HepG2 (cell line): ENCODE measurements around the gene FLAD1. TPM values are rescaled to one million over a fixed set of nuclear protein-coding genes. Genes with fewer than 3 reads are reported as not detected.

ENCODE experiments used
- CHD4 ChIP-seq: fragments of 200-600 bp; sonication (generic); IDR thresholded peaks from 2 replicates; pipeline ENCODE4 v1.7.0; 2017; ENCODE audit warnings: mild to moderate bottlenecking, low read length, borderline replicate concordance
- DPF2 ChIP-seq: sonication (generic); formaldehyde crosslinking; IDR thresholded peaks from 2 replicates; pipeline ENCODE4 v1.4.0; 2020; ENCODE audit warnings: mild to moderate bottlenecking, low read depth, missing genetic modification reagents, borderline replicate concordance
- KDM3A ChIP-seq: IDR thresholded peaks from 2 replicates; pipeline ENCODE4 v1.6.1; 2018; ENCODE audit warnings: low read depth, missing compliant biosample characterization
- RNF219 ChIP-seq: sonication (generic); formaldehyde crosslinking; IDR thresholded peaks from 2 replicates; pipeline ENCODE4 v1.5.0; 2020; ENCODE audit warnings: mild to moderate bottlenecking, missing genetic modification reagents
- SSRP1 ChIP-seq: IDR thresholded peaks from 2 replicates; pipeline ENCODE4 v1.6.1; 2016; ENCODE audit warnings: control low read depth
- TAF1 ChIP-seq: sonication (generic); formaldehyde crosslinking; IDR thresholded peaks from 2 replicates; pipeline ENCODE4 v1.4.0; 2020; ENCODE audit warnings: missing genetic modification reagents
- XRCC5 ChIP-seq: fragments of 200-400 bp; formaldehyde crosslinking; optimal IDR thresholded peaks from 2 replicates; pipeline ENCODE3; 2017; ENCODE audit warnings: mild to moderate bottlenecking, low read length
- ZMAT3 ChIP-seq: sonication (generic); formaldehyde crosslinking; conservative IDR thresholded peaks from 2 replicates; pipeline ENCODE4 v1.7.0; 2021; ENCODE audit warnings: missing genetic modification reagents
- ZMYM3 ChIP-seq: sonication (generic); formaldehyde crosslinking; IDR thresholded peaks from 2 replicates; pipeline ENCODE4 v1.5.1; 2020; ENCODE audit warnings: mild to moderate bottlenecking, missing genetic modification reagents
- ZNF546 ChIP-seq: sonication (generic); formaldehyde crosslinking; conservative IDR thresholded peaks from 2 replicates; pipeline ENCODE4 v1.8.1; 2023; ENCODE audit warnings: mild to moderate bottlenecking, missing genetic modification reagents
- ZNF644 ChIP-seq: IDR thresholded peaks from 2 replicates; pipeline ENCODE4 v1.6.1; 2016; ENCODE audit warnings: low read depth
- ZNF780A ChIP-seq: sonication (generic); formaldehyde crosslinking; IDR thresholded peaks from 2 replicates; pipeline ENCODE4 v1.8.0; 2022; ENCODE audit warnings: mild to moderate bottlenecking, missing genetic modification reagents, moderate library complexity
- polyA plus RNA-seq, 8 experiments: library from polyadenylated mRNA; depleted of rRNA in 3 of 8; stranded (reverse) in 7 of 8; unstranded in 1 of 8; fragments of >200 nt; fragmentation: Illumina TruSeq in 4 of 8; extraction: Trizol in 4 of 8; gene quantifications; 2 replicates each; pipeline versions ENCODE4 v1.2.1 to v1.2.3, GENCODE V29; 2011 to 2016; ENCODE audit warnings: low read depth in 4 of 8, missing spikeins in 1 of 8, mixed read lengths in 1 of 8; ENCODE audit not compliant: insufficient read depth in 1 of 8
- total RNA-seq, 5 experiments: library from RNA; depleted of rRNA; stranded (reverse); fragments of >200 nt; fragmentation: Illumina TruSeq; extraction: Trizol; gene quantifications; 2 replicates each; pipeline ENCODE4 v1.2.3, GENCODE V29; 2016; ENCODE audit warnings: low read depth in 1 of 5
- TF ChIP-seq, protein P1 (sequence below): sonication (generic); formaldehyde crosslinking; IDR thresholded peaks from 2 replicates; pipeline ENCODE4 v1.4.0; 2020; ENCODE audit warnings: low read depth, missing genetic modification reagents
- TF ChIP-seq, protein P2 (sequence below): sonication (generic); formaldehyde crosslinking; IDR thresholded peaks from 2 replicates; pipeline ENCODE4 v1.4.0; 2020; ENCODE audit warnings: mild to moderate bottlenecking, low read depth, missing genetic modification reagents
- TF ChIP-seq, protein P3 (sequence below): sonication (generic); formaldehyde crosslinking; IDR thresholded peaks from one replicate; pipeline ENCODE4 v1.5.1; 2020; ENCODE audit warnings: mild to moderate bottlenecking, missing genetic modification reagents; ENCODE audit errors: not compliant biosample characterization

The FLAD1 gene
- total and polyA plus RNA-seq, 2 of the 13 experiments (the other 11 are each of a cell fraction or from before 2014, with no cell fraction given): 25.9 to 32.8 TPM

- TF ChIP-seq, protein P1, sequence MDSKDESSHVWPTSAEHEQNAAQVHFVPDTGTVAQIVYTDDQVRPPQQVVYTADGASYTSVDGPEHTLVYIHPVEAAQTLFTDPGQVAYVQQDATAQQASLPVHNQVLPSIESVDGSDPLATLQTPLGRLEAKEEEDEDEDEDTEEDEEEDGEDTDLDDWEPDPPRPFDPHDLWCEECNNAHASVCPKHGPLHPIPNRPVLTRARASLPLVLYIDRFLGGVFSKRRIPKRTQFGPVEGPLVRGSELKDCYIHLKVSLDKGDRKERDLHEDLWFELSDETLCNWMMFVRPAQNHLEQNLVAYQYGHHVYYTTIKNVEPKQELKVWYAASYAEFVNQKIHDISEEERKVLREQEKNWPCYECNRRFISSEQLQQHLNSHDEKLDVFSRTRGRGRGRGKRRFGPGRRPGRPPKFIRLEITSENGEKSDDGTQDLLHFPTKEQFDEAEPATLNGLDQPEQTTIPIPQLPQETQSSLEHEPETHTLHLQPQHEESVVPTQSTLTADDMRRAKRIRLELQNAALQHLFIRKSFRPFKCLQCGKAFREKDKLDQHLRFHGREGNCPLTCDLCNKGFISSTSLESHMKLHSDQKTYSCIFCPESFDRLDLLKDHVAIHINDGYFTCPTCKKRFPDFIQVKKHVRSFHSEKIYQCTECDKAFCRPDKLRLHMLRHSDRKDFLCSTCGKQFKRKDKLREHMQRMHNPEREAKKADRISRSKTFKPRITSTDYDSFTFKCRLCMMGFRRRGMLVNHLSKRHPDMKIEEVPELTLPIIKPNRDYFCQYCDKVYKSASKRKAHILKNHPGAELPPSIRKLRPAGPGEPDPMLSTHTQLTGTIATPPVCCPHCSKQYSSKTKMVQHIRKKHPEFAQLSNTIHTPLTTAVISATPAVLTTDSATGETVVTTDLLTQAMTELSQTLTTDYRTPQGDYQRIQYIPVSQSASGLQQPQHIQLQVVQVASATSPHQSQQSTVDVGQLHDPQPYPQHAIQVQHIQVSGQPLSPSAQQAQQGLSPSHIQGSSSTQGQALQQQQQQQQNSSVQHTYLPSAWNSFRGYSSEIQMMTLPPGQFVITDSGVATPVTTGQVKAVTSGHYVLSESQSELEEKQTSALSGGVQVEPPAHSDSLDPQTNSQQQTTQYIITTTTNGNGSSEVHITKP (CRISPR knock-in tag): peak; percentile 98
- TF ChIP-seq ZNF546 (CRISPR knock-in tag) (peak; percentile 99; the same call in 1 of the 2 replicates), SSRP1 (CRISPR knock-in tag) (peak; percentile 91; the same call in 1 of the 2 replicates), ZMAT3 (CRISPR knock-in tag) (peak; percentile 100), KDM3A (CRISPR knock-in tag) (peak; percentile 96), ZNF780A (CRISPR knock-in tag) (peak; percentile 98), CHD4 (no peak), XRCC5 (peak; percentile 21), ZNF644 (no peak; the same call in 1 of the 2 replicates), RNF219 (CRISPR knock-in tag) (peak; percentile 99), TAF1 (peak; percentile 77), ZMYM3 (CRISPR knock-in tag) (peak; percentile 75), DPF2 (peak; percentile 69; the same call in 1 of the 2 replicates)
- TF ChIP-seq, protein P2, sequence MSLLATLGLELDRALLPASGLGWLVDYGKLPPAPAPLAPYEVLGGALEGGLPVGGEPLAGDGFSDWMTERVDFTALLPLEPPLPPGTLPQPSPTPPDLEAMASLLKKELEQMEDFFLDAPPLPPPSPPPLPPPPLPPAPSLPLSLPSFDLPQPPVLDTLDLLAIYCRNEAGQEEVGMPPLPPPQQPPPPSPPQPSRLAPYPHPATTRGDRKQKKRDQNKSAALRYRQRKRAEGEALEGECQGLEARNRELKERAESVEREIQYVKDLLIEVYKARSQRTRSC (CRISPR knock-in tag): peak; percentile 99
- TF ChIP-seq, protein P3, sequence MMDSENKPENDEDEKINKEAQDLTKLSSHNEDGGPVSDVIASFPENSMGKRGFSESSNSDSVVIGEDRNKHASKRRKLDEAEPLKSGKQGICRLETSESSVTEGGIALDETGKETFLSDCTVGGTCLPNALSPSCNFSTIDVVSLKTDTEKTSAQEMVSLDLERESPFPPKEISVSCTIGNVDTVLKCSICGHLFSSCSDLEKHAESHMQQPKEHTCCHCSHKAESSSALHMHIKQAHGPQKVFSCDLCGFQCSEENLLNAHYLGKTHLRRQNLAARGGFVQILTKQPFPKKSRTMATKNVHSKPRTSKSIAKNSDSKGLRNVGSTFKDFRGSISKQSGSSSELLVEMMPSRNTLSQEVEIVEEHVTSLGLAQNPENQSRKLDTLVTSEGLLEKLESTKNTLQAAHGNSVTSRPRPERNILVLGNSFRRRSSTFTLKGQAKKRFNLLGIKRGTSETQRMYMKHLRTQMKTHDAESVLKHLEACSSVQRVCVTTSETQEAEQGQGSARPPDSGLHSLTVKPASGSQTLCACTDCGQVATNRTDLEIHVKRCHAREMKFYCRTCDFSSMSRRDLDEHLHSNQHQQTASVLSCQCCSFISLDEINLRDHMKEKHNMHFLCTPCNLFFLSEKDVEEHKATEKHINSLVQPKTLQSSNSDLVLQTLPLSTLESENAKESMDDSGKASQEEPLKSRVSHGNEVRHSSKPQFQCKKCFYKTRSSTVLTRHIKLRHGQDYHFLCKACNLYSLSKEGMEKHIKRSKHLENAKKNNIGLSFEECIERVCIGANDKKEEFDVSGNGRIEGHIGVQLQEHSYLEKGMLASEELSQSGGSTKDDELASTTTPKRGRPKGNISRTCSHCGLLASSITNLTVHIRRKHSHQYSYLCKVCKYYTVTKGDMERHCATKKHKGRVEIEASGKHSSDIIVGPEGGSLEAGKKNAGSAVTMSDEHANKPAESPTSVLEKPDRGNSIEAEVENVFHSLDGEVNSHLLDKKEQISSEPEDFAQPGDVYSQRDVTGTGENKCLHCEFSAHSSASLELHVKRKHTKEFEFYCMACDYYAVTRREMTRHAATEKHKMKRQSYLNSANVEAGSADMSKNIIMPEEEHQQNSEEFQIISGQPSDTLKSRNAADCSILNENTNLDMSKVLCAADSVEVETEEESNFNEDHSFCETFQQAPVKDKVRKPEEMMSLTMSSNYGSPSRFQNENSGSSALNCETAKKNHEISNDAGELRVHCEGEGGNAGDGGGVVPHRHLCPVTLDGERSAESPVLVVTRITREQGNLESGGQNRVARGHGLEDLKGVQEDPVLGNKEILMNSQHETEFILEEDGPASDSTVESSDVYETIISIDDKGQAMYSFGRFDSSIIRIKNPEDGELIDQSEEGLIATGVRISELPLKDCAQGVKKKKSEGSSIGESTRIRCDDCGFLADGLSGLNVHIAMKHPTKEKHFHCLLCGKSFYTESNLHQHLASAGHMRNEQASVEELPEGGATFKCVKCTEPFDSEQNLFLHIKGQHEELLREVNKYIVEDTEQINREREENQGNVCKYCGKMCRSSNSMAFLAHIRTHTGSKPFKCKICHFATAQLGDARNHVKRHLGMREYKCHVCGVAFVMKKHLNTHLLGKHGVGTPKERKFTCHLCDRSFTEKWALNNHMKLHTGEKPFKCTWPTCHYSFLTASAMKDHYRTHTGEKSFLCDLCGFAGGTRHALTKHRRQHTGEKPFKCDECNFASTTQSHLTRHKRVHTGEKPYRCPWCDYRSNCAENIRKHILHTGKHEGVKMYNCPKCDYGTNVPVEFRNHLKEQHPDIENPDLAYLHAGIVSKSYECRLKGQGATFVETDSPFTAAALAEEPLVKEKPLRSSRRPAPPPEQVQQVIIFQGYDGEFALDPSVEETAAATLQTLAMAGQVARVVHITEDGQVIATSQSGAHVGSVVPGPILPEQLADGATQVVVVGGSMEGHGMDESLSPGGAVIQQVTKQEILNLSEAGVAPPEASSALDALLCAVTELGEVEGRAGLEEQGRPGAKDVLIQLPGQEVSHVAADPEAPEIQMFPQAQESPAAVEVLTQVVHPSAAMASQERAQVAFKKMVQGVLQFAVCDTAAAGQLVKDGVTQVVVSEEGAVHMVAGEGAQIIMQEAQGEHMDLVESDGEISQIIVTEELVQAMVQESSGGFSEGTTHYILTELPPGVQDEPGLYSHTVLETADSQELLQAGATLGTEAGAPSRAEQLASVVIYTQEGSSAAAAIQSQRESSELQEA (CRISPR knock-in tag): peak; percentile 92
Observed at GRCh38 chr1:154936555-154937084, 46.5 kb upstream of the FLAD1 start, which contains the start of gene PMVK (continued).
